Endothelial cell of hepatic sinusoid (primary cell): ENCODE results near the gene DEF6.

ENCODE experiments used
- in situ Hi-C: cut with HindIII; loops from 2 replicates; pipeline ENCODE4 v1.10.0; 2017; ENCODE audit warnings: low sequenced_read_pairs

DEF6 gene

DNA sequence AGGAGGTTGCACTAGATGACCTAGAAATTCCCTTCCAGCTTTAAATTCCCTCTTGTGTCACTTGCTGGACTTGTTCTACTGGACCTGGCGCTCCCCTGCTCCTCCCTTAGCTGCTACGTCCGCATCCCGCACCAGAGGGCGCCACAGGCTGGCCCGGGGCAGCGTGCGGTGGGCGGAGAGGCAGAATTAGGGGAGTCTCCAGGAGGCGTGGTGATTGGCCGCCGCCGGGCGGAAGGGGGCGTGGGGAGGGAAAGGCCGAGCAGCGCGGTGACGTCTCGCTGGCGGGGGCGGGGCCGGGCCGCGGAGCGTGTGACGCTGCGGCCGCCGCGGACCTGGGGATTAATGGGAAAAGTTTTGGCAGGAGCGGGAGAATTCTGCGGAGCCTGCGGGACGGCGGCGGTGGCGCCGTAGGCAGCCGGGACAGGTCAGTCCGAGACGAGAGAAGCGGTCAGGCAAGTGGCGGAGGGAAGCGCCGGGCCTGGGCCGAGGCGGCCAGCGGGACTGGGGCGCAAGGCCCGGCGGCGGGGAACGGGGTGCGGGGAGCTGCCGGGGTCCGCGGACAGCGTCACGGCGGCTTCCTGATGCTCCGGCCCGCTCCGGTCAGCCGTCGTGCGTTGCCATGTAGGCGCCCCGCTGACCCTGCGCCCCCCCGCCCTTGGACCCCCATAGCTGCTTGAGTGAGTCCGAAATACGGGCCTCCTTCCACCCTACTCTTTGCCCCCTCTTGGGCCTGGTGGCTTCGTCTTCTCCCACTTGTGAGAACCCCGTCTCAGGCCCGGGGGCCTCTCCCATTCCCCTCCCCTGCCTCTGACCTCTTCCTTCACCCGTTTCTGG is 44.9 kb downstream of the DEF6 start, which contains the start of gene PPARD:
PPARD (plus strand) TSS at position 301 of the 834 bp plus-strand sequence. CDS start 68,530 bp downstream, outside the sequence.
- in situ Hi-C loops, result loop anchor here (10.0 kb wide), 1 partner anchor 82 kb away; no protein-coding TSS in a partner anchor

DNA sequence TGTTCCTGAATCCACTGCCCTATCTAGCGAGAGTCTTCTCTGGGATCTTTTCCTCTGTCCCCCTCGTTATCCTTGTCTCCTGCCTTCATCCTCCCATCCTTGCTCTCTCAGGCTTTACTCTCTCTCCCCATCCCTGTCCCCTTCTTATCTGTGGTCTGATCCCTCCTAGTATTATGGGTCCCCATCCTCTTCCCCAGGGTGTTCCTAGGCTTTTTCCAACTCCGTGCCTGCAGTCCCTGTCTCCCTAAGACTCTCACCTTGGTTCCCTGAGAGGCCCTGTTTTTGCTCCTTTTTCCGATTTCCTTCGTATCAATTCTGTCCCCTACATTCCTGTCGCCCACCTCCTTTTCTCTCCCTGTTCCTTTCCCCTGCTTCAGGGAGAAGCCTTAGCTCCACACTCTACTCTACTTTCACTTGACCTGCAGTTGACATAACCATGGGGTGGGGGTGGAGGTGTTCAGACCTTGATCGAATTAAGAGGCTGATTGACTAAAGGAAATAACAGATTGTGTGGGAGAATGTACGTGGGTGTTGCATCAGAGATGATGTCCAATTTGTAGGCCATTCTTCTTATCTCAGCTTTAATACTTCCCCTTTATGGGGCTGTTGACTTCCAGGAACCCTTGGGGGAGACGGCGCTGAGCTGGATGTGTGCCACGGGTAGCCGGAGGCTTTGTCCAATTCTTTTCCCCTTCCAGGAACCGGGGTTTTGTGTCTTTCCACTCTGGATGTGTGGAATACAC is 45.6 kb downstream of the DEF6 start:
- in situ Hi-C loops, result loop anchor here (10.0 kb wide), 1 partner anchor 82 kb away; no protein-coding TSS in a partner anchor

DNA sequence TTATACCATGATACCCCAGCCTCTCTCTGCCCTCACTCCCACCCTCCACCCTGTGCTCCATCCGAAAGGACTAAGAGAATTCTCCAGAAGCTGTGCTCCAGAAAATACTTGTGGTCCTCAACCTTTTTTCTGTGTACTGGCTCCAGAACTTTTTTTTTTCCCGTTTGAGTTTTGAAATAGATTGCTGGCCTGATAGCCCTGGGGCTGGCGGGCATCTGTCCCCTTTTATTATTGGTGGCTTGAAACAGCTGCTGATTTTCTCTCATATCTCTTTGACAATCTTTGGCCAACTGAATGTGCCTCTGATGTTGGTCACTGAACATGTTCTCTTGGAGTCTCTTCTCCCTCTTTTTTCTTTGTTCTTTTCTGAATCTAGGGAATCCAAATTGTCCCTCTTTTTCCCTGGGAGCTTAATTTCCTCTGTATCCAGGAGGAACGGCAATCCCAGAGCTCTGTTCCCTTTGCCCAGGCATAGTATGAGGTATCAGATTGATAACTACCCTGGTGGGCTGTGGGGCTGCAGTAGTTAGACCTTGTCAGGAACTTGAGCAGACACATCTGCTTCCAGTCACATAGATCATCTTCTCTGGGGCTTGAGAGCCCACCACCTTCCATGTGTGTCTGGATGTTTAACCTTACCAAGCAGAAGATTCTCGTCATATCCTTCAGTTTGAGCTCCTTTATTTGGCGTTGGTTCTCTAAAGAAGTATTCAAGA is 46.4 kb downstream of the DEF6 start:
- in situ Hi-C loops, result loop anchor here (10.0 kb wide), 1 partner anchor 81 kb away; no protein-coding TSS in a partner anchor

DNA sequence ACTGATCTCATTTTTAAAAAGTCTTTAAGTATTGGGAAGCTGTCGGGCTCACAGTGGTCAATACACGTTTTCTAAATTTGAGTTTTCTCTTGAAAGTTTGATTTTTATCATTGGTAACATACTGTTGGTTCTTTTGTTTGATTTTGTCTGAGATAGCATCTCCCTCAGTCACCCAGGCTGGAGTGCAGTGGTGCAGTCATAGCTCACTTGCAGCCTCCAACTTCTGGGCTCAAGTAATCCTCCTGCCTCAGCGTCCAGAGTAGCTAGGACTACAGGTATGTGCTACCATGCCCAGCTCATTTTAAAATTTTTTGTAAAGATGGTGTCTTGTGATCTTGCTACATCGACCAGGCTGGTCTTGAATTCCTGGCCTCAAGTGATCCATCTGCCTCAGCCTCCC is 53.8 kb downstream of the DEF6 start:
- in situ Hi-C loops, result no loop called here

DNA sequence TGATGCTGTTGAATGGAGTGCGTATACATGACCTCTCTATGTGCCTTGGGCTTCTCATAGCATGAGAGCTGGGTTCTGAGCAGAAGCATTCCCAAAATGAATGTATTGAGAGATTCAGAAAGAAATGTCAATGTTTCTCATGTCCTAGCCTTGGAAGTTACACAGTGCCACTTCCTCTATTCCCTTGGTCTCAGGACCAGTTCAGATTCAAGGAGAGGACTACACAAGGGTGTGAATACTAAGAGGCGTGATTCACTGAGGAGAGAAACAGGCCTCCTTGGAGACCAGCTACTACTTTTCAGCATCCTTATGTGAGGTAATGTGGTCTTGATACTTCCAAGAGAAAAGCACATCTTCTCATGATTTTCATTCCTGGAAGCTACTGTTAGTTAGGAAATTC is 55.1 kb downstream of the DEF6 start:
- in situ Hi-C loops, result no loop called here

DNA sequence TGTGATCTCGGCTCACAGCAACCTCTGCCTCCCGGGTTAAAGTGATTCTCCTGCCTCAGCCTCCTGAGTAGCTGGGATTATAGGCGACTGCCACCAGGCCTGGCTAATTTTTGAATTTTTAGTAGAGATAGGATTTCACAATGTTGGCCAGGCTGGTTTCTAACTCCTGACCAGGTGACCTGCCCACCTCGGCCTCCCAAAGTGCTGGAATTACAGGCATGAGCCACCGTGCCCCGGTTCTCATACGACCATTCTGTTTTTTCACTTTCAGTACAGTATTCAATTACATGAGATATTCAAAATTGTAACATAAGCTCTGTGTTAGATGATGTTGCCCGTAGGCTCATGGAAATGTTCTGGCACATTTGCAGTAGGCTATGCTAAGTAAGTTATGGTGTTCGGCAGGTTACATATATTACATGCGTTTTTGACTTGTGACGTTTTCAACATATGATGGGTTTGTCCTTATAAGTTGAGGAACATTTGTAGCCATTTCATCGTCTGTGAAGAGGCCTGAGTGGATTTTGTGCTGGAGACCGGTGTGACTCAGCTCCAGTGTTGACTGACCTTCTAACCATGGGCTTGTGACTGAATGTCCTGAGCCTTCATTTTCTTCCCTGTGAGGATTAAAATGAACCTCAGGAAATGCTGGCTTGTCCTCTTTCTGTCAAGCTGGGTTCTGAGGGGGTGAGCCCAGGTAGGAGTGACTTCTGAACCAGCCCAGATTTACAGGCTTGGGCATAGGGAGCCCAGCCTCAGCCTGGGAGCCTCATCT is 56.9 kb downstream of the DEF6 start:
- in situ Hi-C loops, result no loop called here

DNA sequence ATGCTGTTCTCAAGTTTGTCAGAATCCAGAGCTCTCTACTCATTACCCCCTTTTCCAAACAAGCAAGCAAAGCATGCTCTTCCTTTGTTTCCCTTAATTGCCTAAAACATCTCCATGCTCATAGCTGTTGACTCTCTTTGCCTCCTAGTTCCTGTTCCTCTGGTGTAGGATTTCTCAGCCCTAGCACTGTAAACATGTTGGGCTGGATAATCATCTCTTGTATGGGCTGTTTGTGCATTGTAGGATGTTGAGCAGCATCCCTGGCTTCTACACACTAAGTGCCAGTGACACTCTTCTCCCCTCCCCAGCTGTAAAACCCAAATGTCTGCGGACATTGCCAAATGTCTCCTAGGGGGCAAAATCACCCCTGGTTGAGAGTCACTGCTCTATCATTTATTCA is 58.8 kb downstream of the DEF6 start:
- in situ Hi-C loops, result no loop called here

DNA sequence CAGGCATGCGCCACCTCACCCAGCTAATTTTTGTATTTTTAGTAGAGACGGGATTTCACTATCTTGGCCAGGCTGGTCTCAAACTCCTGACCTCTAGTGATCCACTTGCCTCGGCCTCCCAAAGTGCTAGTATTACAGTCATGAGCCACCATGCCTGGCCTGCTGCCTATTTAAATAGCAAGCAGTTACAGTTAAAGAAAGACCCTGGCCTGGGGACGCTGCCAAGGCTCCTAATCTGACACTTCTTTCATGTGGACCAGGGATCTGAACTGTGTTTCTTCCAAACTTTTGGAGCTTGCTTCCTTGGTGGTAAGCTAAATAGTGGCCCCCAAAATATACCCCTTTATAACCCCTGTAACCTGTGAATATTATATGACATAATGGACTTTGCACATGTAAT is 60.1 kb downstream of the DEF6 start:
- in situ Hi-C loops, result no loop called here

DNA sequence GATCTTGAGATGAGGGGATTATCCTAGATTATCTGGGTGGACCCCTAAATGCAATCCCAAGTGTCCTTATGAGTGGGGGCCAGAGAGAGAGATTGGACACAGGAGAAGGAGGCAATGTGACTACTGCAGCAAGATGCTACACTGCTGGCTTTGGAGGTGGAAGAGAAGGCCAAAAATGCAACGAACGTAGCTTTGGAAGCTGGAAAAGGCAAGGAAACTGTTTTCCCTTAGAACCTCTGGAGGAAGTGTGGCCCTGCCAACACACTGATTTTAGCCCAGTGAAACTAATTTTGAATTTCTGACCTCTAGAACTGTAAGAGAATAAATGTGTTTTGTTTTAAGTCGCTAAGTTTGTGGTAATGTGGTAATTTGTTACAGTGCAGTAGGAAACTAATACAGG is 60.5 kb downstream of the DEF6 start:
- in situ Hi-C loops, result no loop called here

DNA sequence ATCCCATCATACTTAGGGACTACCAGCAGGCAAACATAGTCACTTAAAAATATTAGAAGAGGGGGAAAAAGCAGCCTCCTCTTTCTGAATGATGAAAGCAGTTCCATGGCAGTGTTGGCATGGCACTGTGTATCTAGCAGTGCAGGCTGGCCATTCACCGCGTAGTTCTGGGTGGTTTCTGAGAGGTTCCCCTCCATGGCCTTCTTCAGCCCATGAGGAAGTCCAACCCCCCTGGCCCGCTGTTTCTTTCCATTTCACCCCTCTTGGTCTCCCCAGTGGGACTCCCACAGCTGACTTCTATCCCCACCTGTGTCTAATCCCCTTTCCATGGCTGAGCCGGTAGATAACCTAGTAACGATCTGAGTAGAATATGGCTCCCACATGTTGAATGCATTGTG is 61.7 kb downstream of the DEF6 start:
- in situ Hi-C loops, result no loop called here

DNA sequence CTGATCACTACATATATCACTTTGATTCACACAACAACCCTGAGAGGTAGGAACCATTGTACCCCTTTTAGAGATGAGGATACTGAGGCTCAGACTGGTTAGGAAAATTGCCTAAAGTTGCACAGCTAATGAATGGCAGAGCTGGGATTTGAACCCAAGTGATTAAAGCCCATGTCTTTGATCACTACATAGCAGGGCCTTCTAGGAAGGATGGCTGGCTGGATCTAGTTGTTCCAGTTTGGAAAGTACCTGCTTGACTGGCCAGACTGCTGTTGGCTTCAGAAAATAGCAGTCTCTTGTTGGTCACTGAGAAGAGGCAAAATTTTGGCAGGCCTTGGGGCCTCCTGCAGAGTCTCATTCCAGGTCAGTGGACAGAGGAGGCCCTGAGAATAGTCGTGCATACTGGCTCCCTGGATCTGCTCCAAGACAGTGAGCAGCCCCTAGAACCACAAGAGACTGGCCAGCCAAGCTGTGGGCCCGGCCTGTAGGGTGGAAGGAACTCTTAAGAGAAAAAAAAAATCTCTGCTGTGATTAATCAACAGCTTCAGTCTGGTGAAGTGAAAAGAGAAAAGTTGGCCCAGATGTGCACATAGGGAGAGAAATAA is 62.2 kb downstream of the DEF6 start:
- in situ Hi-C loops, result no loop called here

DNA sequence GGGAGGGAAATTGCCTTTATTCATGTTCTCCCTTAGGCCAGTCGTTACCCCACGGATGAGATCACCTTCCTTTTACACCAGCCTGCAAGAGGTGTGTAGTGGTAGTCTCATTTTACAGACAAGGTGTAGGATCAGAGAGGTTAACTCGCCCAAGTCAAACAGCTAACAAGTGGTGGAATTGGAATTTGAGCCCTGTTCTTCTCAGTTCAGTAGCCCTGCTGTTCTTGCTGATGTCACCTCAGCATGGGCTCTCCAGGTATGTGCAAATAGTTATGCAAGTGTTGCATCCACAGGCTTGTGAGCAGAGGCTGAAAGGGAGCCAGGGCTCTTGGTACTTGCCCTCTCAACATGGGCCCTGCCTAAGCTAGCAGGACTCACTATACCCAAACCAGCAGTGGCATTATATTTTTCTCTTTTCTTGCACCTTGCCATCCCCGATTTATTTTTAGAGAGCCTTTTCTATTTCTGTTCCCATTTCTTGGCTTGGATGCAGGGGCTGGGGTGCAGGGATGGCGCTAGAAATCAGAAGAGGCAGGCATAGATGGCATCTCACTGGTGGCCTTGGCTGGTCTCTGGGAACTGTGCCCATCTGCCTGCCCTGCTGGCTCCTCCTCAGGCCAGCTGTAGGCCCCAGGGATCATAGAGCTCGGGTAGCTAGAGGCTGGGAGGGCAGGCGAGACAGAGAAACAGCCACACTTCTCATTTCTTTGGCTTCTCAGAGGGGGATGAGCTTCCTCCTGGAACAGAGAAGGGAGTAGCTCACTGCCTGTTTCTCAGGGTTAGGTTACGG is 62.9 kb downstream of the DEF6 start:
- in situ Hi-C loops, result no loop called here

DNA sequence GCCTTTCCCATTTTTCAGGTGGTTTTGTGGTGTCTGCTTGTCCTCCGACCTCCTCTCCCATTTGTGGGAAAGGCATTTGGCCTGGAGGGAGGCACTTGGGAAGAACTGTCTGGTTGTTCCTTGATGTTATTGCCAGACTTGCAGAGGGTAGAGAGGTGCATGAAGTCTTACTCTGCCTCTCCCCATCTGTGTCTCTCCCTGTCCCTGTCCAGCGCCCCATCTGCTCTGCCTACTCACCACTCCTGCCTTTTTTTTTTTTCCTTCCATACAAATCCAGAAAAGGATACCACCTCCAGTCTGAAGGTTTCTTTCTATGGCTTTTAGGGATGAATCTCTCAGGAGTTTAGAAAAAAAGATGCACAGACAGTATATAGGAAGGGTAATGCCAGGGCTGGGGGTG is 64.6 kb downstream of the DEF6 start:
- in situ Hi-C loops, result no loop called here

DNA sequence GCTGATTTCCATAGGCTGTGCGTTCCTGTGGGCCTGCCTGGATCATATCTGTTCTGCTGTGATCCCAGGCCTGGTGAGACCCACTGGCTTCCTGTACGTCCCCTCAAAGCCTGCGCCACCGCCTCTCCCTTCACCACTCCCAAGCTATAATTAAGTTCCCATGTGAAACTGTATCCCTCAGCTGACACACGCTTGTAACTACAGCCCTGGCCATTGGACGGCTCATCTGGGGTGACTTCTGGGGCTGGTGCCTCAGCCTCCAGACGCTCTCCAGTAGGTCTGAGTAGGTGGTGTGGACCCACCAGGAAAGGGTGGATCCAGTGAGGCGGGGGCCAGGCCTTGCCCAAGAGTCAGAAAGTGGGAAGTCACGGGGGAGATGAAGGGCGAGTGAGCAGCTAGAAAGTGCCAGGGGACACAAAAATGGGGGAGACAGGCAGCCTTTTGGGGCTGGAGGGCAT is 65.7 kb downstream of the DEF6 start:
- in situ Hi-C loops, result no loop called here

DNA sequence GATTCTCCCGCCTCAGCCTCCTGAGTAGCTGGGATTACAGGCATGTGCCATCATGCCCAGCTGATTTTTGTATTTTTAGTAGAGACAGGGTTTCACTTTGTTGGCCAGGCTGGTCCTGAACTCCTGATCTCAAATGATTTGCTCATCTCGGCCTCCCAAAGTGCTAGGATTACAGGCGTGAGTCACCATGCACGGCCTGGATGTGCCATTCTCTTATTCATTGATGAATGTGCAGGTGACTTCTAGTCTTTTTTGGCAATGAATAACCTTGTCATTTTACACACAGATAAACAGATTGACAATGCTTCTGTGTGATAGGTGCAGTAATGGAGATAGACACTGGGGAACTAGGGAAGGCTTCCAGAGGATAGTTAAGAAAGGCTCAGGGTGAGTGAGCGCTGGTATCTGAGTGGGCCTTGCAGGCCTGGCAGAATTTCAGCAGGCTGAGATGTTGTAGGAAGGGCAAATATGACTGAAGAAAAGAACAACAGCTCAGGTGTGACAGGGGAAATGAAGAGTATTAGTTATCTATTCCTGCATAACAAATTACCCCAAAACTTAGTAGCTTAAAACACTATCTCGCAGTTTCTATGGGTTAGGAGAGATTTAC is 68.1 kb downstream of the DEF6 start:
- in situ Hi-C loops, result no loop called here

DNA sequence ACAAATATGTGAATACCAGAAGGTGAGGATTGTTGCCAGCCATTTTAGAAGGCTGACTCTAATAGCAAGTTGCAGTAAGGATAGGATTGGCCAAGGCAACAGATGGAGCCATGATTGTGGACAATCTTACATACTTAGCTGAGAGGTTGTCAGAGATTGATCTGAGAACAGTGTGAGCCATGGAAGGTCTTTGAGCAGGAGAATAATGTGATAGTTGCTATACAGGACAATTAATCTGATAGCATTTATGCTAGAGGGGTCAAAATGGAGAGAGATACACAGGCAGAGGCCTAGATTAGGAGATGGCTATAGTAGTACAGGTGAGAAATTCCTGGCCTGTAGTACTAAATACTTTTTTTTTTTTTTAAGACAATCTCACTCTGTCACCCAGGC is 68.6 kb downstream of the DEF6 start:
- in situ Hi-C loops, result no loop called here

DNA sequence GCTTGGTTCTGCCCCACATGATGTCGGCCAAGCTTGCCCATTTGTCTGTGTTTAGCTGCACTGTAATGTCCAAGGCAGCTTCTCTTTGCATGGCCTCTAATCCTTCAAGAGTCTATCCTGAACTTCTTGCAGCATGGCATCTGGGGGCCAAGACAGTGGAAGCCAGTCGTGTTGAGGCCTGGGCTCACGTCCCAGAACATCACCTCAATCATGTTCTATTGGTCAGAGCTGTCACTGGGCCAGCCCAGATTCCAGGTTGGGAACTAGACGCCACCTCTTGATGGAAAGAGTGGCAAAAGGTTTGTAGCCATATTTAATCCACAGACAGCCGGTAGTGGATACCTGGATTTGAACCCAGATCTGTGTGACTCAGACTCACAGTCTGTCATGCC is 70.0 kb downstream of the DEF6 start:
- in situ Hi-C loops, result no loop called here

DNA sequence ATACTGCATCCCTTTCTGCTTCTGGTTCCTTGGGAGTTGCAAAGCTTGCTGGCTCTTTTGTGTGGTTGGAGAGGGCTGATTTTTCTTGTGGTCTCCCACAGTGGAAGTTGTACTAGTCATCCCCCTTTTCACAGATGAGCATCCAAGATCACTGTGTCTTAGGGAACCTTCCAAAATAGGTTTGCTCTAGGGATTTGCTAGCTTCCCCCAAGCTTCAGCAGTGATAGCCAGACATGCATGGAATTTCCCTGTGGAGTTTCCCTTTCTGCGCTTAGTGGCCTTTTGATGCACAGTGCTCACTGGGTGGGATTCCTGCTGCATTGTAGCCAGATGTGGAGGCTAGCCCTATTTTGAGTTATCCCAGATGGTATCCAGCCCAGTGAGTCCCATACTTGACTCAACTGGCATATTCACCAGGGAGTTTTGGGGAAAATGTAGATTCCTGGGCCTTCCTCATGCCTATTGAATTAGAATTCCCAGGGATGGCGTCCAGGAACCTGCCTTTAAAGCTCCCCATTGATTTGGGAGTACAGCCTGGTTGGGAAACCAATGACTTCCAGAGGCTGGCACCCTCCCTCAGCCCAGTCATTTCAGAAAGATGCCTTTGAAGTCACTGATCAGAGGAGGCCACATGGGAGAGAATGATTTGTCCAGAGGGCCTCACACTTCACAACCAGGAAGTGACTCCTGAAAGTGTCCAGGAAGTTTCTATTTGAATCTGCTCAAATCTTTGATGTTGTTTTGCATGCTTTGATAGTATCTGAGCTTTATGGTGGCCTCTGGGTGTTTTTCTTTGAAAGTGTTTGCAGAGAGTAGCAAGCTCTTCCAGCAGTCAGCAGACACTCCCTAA is 70.6 kb downstream of the DEF6 start:
- in situ Hi-C loops, result no loop called here
